ENCODE measurements around the gene PGA5.
"Not testable (repeated sequence)": the region's sequence is repeated elsewhere in the genome, so short reads cannot be mapped to it uniquely, and the experiment has no call there.

The PGA5 gene

GRCh38 chr11:61240875-61241274 lies at the start of gene PGA5:
TSS of gene PGA5 (plus strand) at chr11:61241175. CDS start at chr11:61241227, 52 bp downstream.
- DNase-seq (ENCODE audit: low read depth in 1 of 2, low spot score in 1 of 2); in situ Hi-C loops (cut with HindIII; ENCODE audit: low pct_unique_long_range_greater_than_20kb, low sequenced_read_pairs): not testable (repeated sequence)

GRCh38 chr11:61193596-61193995 lies 47.4 kb upstream of the PGA5 start:
- TF ChIP-seq JUND (IDR thresholded peaks at IDR 0.05; ENCODE audit: low read depth): no peak
- in situ Hi-C loops (cut with HindIII; ENCODE audit: low pct_unique_long_range_greater_than_20kb, low sequenced_read_pairs): no loop called here
- DNase-seq (ENCODE audit: low read depth in 1 of 2, low spot score in 1 of 2): no peak

- DNase-seq (ENCODE audit: low read depth in 1 of 2, low spot score in 1 of 2): no peak
- TF ChIP-seq JUND (IDR thresholded peaks at IDR 0.05; ENCODE audit: low read depth): no peak
- in situ Hi-C loops (cut with HindIII; ENCODE audit: low pct_unique_long_range_greater_than_20kb, low sequenced_read_pairs): no loop called here
These were observed 46.8 kb upstream of the PGA5 start for GRCh38 chr11:61194169-61194671.

- DNase-seq (ENCODE audit: low read depth in 1 of 2, low spot score in 1 of 2): no peak
- no peak for TF ChIP-seq JUND (IDR thresholded peaks at IDR 0.05; ENCODE audit: low read depth)
- in situ Hi-C loops (cut with HindIII; ENCODE audit: low pct_unique_long_range_greater_than_20kb, low sequenced_read_pairs): no loop called here
These were observed 45.8 kb upstream of the PGA5 start for GRCh38 chr11:61194981-61195695.

- in situ Hi-C loops (cut with HindIII; ENCODE audit: low pct_unique_long_range_greater_than_20kb, low sequenced_read_pairs): no loop called here
- TF ChIP-seq JUND (IDR thresholded peaks at IDR 0.05; ENCODE audit: low read depth): no peak
- no peak for DNase-seq (ENCODE audit: low read depth in 1 of 2, low spot score in 1 of 2)
These were observed 45.3 kb upstream of the PGA5 start for GRCh38 chr11:61195719-61196118.

- in situ Hi-C loops (cut with HindIII; ENCODE audit: low pct_unique_long_range_greater_than_20kb, low sequenced_read_pairs): no loop called here
- no peak for TF ChIP-seq JUND (IDR thresholded peaks at IDR 0.05; ENCODE audit: low read depth)
- no peak for DNase-seq (ENCODE audit: low read depth in 1 of 2, low spot score in 1 of 2)
These were observed 42.6 kb upstream of the PGA5 start for GRCh38 chr11:61198361-61198760.

GRCh38 chr11:61198948-61199523 lies 41.9 kb upstream of the PGA5 start:
- in situ Hi-C loops (cut with HindIII; ENCODE audit: low pct_unique_long_range_greater_than_20kb, low sequenced_read_pairs): no loop called here
- TF ChIP-seq JUND (IDR thresholded peaks at IDR 0.05; ENCODE audit: low read depth): no peak
- no peak for DNase-seq (ENCODE audit: low read depth in 1 of 2, low spot score in 1 of 2)

GRCh38 chr11:61201476-61201875 lies 39.5 kb upstream of the PGA5 start:
- no peak for TF ChIP-seq JUND (IDR thresholded peaks at IDR 0.05; ENCODE audit: low read depth)
- no peak for DNase-seq (ENCODE audit: low read depth in 1 of 2, low spot score in 1 of 2)
- in situ Hi-C loops (cut with HindIII; ENCODE audit: low pct_unique_long_range_greater_than_20kb, low sequenced_read_pairs): no loop called here

- DNase-seq (ENCODE audit: low read depth in 1 of 2, low spot score in 1 of 2); in situ Hi-C loops (cut with HindIII; ENCODE audit: low pct_unique_long_range_greater_than_20kb, low sequenced_read_pairs): not testable (repeated sequence)
These were observed 37.8 kb upstream of the PGA5 start, which contains the start of gene PGA3 for GRCh38 chr11:61202950-61203746. TSS of gene PGA3 (plus strand) at chr11:61203515. CDS start at chr11:61203565, 50 bp downstream.

- in situ Hi-C loops (cut with HindIII; ENCODE audit: low pct_unique_long_range_greater_than_20kb, low sequenced_read_pairs); DNase-seq (ENCODE audit: low read depth in 1 of 2, low spot score in 1 of 2): not testable (repeated sequence)
These were observed 37.1 kb upstream of the PGA5 start for GRCh38 chr11:61203873-61204272.

GRCh38 chr11:61204502-61205059 lies 36.4 kb upstream of the PGA5 start:
- DNase-seq (ENCODE audit: low read depth in 1 of 2, low spot score in 1 of 2); in situ Hi-C loops (cut with HindIII; ENCODE audit: low pct_unique_long_range_greater_than_20kb, low sequenced_read_pairs): not testable (repeated sequence)

- in situ Hi-C loops (cut with HindIII; ENCODE audit: low pct_unique_long_range_greater_than_20kb, low sequenced_read_pairs): not testable (repeated sequence)
These were observed 33.2 kb upstream of the PGA5 start for GRCh38 chr11:61207636-61208310.

GRCh38 chr11:61210629-61211028 lies 30.3 kb upstream of the PGA5 start:
- DNase-seq (ENCODE audit: low read depth in 1 of 2, low spot score in 1 of 2); in situ Hi-C loops (cut with HindIII; ENCODE audit: low pct_unique_long_range_greater_than_20kb, low sequenced_read_pairs): not testable (repeated sequence)

More at GRCh38 chr11:61207636-61208310, 33.2 kb upstream of the PGA5 start:
- not testable (repeated sequence) for DNase-seq (ENCODE audit: low read depth in 1 of 2, low spot score in 1 of 2)

- DNase-seq (ENCODE audit: low read depth in 1 of 2, low spot score in 1 of 2); in situ Hi-C loops (cut with HindIII; ENCODE audit: low pct_unique_long_range_greater_than_20kb, low sequenced_read_pairs): not testable (repeated sequence)
These were observed 29.5 kb upstream of the PGA5 start for GRCh38 chr11:61211327-61211952.

GRCh38 chr11:61212202-61212601 lies 28.8 kb upstream of the PGA5 start:
- DNase-seq (ENCODE audit: low read depth in 1 of 2, low spot score in 1 of 2); in situ Hi-C loops (cut with HindIII; ENCODE audit: low pct_unique_long_range_greater_than_20kb, low sequenced_read_pairs): not testable (repeated sequence)

GRCh38 chr11:61213711-61214324 lies 27.2 kb upstream of the PGA5 start:
- in situ Hi-C loops (cut with HindIII; ENCODE audit: low pct_unique_long_range_greater_than_20kb, low sequenced_read_pairs); DNase-seq (ENCODE audit: low read depth in 1 of 2, low spot score in 1 of 2): not testable (repeated sequence)

Measured in T47D (cell line).